ENCODE data around the gene GMEB2.

The GMEB2 gene

DNA sequence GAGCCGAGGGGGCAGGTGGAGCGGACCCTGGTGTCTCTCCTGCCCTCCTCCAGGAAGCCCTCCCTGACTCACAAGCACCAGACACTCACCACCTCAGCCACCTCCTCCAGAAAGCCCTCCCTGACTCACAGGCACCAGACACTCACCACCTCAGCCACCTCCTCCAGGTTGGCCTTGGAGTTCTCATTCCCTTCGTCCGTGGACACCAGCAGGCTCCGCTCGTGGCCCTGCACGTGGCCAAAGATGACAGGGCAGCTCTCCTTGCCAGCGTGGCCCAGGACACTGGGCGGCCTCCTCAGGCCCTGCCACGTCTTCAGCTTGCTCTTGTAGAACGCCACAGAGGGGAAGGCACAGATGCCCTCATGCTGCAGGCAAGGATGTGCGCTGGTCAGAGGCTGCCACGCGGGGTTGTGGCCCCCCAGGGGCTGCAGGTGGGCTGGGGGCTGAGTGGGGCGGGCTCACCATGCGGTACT is 66.5 kb downstream of the GMEB2 start:
- no peak for DNase-seq (ENCODE audit: low read depth in 3 of 3)

DNA sequence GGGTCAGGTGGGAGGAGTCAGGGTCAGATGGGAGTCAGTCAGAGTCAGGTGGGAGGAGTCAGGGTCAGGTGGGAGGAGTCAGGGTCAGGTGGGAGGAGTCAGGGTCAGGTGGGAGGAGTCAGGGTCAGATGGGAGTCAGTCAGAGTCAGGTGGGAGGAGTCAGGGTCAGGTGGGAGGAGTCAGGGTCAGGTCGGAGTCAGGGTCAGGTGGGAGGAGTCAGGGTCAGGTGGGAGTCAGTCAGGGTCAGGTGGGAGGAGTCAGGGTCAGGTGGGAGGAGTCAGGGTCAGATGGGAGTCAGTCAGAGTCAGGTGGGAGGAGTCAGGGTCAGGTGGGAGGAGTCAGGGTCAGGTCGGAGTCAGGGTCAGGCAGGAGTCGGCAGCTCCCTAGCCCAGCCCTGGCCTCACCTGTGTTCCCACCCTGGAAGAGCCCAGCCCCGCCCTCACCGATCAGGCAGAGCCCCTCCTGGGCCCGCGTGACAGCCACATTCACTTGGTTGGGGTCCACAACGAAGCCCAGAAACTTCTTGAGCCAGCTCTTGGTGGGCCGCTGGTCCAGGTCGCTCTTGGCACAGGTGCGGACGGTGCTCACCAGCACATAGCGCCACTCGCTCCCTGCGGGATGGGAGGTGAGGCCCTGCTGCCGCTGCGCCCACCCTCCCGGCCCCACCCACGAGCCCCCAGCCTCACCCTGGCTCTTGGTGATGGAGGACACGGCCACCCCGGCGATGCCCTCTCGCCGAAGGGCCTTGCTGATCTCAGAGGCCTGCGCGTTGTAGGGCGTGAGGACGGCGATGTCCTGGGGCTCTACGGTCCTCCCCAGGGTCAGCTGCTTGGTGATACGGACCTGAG is 67.2 kb downstream of the GMEB2 start:
- peak in 1 of 3 donors; percentile 61 for DNase-seq (ENCODE audit: low read depth in 3 of 3)

DNA sequence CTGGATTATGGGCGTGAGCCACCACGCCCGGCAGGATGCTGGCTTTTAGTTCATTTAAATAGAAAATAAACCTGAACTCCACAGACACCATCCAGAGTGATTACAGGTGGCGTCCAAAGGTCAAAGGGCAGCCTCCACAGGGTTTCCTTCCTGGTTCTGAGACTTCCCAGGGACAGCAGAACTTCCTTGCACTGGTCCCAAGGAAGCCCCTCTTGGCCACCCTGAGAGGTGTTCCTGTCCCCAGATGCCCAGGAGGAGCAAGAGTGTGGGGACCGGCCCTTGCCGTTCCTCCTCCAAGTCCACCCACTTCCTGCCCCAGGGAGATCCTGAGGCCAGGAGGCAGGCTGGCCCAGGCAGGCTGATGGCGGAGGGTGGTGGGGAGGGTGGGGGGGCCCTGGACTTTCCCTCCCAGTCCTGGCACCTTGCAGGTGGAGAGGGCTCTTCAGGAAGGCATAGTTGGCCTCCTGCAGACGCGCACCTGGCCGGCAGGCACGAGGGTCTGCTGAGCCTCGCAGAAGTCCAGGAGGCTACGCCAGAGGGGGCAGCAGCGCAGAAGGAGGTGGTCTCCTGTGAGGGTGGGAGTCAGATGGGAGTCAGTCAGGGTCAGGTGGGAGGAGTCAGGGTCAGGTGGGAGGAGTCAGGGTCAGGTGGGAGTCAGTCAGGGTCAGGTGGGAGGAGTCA is 68.0 kb downstream of the GMEB2 start:
- no peak for DNase-seq (ENCODE audit: low read depth in 3 of 3)

DNA sequence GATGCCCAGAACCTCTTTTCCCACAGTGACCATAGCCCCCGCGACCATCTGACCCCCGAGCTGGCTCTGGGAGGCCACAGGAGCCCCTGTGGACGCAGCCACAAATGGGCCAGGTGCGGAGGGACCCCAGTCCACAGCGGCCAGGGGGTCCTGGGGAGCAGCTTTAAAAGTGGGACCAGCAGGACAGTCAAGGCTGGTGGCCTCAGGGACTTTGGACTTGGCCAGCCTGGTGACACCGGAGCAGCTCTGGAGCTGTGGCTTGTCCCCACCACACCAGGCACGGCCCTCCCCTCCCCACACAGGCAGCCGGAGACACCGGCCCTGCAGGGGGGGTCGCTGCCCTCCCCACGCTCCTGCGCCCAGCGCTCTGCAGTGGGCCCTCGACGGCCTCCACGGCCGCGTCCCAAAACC is 69.4 kb downstream of the GMEB2 start:
- no peak for DNase-seq (ENCODE audit: low read depth in 3 of 3)

DNA sequence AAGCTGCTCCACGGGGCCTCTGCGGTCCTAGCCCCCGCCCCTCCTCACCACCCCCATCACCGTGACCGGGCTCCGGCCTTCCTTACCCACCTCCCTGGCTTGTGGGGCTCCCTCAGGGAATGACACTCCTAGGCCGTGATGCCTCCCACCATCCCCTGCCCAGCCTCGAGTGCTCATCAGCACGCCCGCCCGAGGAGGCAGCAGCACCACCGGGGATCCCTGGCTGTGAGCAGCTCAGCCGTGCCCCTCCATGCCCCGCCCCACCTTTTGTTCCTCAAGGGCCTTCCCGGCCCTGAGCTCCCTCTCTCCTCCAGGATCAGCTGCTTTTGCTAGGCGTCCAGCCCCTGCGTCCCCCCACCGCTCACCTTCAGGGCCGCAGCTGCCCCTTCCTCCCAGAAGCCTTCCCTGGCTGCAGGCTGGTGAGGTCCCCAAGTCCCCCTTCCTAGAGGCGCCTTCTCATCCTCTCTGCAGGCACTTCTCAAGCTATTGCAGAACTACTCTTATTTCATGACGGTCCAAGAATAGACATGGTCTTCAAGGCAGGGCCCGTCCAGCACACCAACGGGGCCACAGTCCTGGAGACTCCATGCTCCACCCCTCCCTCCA is 69.9 kb downstream of the GMEB2 start:
- no peak for DNase-seq (ENCODE audit: low read depth in 3 of 3)

DNA sequence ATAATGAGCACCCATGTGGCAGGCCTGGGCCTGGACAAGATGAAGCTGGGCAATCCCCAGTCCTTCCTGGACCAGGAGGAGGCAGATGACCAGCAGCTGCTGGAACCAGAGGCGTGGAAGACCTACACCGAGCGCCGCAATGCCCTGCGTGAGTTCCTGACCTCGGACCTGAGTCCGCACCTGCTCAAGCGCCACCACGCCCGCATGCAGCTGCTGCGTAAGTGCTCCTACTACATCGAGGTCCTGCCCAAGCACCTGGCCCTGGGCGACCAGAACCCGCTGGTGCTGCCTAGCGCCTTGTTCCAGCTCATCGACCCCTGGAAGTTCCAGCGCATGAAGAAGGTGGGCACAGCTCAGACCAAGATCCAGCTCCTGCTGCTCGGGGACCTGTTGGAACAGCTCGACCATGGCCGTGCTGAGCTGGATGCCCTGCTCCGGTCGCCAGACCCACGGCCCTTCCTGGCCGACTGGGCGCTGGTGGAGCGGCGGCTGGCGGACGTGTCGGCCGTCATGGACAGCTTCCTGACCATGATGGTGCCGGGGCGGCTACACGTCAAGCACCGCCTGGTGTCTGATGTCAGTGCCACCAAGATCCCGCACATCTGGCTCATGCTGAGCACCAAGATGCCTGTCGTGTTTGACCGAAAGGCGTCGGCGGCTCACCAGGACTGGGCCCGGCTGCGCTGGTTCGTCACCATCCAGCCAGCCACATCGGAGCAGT is 71.1 kb downstream of the GMEB2 start:
- no peak for DNase-seq (ENCODE audit: low read depth in 3 of 3)

DNA sequence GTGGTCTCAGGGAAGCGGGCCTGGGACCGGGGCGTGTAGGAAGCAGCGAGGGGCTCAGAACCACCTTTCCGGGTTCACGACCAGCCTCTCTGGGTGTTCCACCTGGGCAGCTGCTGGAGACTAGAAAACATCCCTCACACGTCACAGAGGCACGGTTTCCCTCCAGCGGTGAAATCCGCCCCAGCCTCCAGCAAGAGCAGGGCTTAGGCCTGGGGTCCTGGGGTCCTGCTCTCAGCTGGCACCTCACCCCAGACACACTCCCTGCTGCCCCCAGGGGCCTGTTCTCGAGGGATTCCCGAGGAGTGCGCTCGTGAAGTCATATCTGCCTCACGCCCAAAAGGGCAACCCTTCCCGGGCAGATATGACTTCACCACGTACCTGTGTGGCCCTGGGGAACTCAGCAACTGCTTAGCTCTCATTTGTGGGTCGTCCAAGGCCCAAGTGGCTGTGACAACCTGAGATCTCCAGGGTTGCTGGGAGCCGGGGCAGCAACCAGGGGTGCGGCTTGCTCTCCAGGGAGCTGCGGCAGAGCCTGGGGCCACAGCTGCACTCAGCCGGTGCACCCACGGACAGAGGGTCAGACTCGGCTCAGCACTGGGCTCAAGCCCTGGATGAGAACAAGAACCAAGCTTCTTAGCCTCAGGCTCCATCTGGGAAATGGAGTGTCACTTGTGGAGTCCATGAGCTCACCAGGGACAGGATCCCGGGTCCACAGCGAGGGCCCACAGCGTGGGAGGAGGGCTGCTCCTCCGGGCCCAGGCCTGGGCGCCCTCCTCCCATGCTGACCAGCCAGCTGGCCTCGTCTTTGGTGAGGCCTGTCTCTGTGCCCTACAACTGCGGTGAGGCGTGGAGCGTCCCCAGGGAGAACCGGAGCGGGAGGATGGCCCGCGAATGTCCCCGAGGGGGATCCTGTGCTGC is 72.3 kb downstream of the GMEB2 start:
- no peak for DNase-seq (ENCODE audit: low read depth in 3 of 3)

DNA sequence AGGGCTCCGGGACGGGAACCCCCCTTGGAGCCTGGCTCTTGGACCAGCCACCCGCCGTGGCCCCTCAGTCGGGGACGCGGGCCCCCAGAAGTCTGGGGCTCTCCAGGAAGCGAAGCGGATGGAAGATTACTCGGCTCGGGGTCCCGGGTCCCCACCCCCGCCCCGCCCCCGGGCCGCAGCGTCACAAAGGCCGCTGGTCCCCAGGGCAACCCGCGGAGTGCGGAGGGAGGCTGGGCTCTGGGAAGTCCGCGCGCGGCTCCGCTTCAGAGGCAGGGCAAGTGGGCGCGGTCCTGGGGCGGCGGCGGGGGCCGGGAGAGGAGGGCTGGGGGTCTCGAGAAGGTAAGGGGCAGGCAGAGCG is 73.0 kb downstream of the GMEB2 start, which contains the start of gene FNDC11:
Gene FNDC11 (plus strand): TSS at position 227 of the 358 bp plus-strand sequence. CDS start 1,505 bp downstream, outside the sequence.
- no peak for DNase-seq (ENCODE audit: low read depth in 3 of 3)

DNA sequence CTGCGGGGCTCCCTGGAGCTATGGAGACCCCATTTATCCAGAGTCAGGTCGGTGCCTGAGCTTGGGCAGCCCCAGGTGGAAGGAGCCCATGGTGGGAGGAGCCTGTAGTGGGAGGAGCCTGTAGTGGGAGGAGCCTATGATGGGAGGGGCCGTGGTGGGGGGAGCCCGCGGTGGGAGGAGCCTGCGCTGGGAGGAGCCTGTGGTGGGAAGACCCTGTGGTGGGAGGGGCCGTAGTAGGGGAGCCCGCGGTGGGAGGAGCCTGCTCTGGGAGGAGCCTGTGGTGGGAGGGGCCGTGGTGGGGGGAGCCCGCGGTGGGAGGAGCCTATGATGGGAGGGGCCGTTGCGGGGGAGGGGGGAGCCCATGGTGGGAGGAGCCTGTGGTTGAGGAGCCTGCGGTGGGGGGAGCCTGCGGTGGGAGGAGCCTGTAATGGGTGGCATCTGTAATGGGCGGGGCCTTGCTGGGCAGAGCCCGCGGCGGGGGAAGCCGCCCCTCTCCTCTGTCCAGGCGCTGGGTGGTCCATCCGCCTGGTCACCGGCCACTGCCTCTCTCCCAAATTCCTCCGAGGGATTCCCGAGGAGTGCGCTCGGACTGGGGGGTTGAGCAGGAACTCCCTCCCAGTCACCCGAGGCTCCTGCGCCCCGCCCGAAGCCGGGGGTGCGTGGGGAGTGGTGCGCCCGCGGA is 73.5 kb downstream of the GMEB2 start:
- peak; percentile 80 to 89 (median 87) for DNase-seq (ENCODE audit: low read depth in 3 of 3)

DNA sequence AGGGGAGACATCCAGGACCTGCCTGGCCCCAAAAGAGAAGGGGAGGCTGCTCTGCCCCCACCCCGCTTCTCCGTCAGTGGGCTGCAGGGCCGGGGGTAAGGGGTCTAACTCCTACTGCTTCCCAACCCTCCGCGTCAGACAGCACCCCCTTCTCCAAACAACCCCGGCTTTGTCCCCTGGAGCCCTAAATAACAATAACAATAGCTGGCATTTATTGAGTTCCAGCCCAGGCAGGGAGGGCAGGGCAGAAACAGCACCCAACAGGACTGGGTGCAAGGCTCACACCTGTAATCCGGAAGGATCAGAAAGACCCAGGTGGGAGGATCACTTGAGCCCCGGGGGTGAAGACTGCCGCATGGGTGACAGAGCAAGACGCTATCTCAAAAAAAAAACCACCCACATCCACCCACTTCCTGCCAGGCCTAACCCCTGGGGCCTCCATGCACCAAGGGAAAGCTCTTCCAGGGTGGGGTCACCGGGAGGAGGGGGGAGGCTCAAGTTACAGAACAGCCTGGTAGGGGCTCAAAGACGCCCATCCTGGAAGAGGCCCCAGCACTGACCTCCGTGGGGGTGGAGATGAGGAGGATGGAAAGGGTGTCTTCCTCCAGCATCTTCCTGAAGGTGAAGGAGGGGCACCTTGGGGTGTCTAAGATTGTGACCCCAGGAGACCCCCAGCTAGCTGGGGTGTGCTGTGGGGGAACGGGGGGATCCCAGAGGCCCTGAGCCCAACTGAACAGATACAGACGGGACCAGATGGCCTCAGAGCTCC is 74.2 kb downstream of the GMEB2 start:
- no peak for DNase-seq (ENCODE audit: low read depth in 3 of 3)

DNA sequence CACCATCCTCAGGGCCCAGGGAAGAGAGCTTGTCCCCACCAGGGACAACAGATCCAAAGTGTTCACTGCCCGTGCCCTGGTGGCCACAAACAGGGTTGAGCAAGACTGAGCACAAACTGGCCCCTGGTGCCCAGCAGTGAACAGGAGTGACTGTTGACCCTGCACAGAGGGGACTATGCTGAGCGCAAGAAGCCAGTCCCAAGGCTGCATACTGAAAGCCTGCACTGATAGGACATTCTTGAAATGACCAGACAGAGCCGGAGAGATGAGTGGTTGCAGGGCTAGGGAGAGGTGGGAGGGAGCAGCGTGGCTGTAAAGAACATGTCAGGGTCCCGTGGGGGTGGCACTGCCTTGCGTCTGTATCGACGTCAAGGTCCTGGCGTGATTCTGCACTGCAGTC is 75.8 kb downstream of the GMEB2 start:
- no peak for DNase-seq (ENCODE audit: low read depth in 3 of 3)

DNA sequence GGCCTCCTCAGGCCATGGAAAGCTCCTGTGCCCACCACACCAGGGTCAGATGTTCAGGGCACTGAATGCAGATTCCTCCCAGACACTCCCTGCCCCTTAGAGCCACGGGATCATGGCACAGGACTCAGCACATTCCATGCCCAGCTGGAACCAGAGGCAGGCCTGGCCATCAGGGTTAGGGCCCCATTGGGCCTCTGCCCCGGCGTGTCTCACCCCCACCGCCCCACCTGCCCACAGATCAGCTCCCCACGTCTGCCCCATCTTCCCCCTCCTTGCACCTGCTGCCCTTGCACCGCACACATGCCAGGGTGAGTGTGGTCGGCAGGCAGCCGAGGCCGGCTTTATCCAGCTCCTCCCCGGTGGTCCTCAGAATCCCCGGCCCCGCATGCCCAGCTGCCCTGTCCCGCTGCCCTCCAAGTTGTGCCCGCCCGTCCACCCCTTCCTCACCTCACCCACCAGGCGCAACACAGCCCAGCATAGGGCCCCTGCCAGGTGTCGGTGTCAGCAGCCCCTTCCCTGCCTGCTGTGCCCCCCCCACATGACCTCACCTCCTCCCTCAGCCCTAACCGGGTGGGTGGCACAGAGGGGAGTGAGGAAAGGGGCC is 77.1 kb downstream of the GMEB2 start:
- DNase-seq (ENCODE audit: low read depth in 3 of 3) = no peak

DNA sequence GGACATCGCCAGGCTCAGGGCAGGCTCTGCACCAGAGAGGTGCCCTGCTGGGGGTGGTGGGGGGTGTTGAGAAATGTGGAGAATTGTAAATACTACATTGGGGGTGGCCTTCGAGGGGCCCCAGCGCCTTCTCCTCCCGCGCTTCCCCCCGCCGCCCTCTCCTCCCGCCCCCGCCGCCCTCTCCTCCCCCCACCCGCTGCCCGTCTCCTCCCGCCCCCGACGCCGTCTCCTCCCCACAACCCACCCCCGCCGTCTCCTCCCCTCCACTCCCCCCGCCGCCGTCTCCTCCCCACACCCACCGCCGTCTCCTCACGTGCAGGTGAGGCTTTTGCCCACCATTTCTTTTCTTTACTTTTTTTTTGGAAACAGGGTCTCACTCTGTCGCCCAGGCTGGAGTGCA is 77.9 kb downstream of the GMEB2 start:
- DNase-seq (ENCODE audit: low read depth in 3 of 3) = no peak

DNA sequence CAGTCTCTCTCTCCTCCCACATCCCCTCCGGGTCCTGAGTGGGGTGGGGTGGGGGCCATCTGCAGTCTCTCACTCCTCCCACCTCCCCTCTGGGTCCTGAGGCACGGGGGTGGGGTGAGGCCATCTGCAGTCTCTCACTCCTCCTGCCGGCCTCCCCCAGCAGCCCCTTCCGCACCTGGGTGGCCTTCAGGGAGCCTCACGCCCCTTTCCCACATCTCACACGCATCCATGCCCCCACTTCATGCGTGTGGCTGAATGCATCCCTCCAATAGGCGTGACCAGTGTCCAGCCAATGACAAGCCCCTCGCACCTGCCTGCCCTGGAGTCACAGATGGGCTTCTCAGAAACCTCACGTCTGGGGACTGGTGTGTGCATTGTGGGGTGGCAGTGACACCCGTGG is 78.4 kb downstream of the GMEB2 start:
- no peak for DNase-seq (ENCODE audit: low read depth in 3 of 3)

DNA sequence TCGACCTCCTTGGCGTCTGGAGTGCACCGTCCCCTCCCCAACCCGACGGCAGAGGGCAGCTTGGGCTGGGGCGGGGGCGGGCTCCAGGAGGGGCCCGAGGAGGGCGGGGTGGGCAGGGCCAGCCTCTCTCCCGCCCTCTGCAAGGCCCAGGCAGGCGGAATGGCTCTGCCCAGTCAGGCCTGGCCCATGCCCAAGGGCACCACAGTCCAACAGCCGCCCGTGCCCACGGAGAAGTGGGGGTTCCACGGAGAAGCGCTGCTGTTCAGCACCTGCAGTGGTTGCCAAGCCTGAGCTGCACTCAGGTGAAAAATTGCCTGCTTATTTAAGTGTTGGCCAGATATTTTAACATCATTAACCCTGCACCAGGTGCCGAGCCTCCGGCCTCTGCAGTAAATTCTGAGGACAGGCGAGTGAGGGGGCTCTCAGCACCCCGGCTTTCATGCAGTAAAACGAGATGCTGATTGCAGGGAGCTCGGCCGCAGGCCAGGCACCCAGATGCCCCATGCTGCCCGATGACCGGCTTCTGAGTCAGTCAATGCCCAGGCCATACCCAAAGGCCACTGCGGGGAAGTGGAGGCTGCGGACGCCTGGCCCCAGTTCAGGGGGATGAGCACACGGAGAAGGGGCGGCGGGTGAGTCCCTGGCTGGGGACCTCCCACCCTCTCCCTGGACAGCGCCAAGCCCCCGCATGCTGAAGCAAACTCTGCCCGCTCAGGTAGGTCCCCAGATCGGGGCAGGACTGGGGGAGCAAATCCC is 79.0 kb downstream of the GMEB2 start, which contains the start of gene SRMS:
Gene SRMS (minus strand): TSS at position 25 of the 756 bp plus-strand sequence. CDS start 286 bp downstream, outside the sequence.
- no peak for DNase-seq (ENCODE audit: low read depth in 3 of 3)

DNA sequence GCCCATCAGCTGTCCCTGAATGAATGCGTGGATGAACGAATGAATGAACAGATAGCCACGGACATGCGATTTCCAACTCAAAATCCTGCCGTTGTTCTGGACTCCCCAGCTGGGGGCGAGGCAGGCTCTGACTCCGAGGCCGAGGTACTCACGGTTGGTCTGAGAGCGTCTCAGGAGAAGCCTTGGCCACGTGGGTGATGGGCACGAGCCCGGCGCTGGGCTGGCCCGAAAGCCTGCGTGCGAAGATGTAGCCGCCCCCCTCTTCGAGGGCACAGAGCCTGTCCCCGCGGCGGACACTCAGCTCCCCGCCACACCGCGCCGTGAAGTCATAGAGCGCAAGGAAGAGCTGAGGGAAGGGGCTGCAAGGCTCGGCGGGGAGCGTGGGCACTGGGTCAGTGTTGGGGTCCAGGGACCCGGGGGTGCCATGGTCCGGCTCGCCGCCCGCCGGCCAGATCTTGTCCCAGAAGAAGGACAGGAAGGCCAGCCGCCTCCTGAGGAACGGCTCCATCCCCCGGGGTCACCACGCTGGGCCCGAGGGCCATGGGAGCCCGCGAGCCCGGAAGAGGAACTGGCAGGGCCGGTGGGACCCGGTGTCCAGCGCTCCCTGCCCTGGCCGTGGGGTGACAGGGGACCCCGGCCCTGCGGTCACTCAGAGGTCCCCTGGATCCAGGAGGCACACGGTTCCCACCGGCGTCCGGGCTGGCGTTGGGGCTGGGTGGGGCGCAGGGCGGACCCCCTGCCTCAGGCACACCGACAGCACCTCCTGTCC is 79.8 kb downstream of the GMEB2 start:
- no peak for DNase-seq (ENCODE audit: low read depth in 3 of 3)

DNA sequence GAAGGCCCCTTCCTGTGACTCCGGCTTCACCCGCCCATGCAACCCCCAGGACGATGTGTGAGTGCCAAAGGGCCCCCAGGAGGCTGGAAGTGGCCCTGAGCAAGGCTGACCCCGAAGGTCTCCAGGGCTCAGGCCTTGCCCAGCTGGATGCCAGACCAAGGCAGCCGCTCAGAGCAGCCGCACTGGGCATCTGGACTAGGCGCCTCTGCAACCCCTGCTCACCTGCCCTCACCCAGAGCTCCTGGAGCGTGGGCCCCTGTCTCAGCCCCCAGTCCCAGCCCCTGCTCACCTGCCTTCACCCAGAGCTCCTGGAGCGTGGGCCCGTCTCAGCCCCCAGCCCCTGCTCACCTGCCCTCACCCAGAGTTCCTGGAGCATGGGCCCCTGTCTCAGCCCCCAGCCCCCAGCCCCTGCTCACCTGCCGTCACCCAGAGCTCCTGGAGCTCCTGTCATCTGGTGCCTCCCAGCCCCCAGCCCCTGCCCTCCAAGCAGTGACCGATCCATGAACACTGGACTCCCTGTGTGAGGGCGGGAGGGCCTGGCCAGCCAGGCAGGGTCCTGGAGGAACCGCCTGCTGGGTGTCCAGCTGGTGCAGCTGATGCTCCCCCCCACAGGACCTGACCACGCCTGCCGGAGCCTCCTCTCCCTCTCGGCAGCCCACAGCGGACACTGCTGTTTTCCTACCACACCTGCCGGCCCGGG is 80.5 kb downstream of the GMEB2 start:
- DNase-seq (ENCODE audit: low read depth in 3 of 3) = no peak

All from stimulated activated CD4-positive, alpha-beta T cell treated with anti-CD3 and anti-CD28 coated beads, TNF-alpha, amount 100 ng/mL, for 48 hours (primary cell).